T follicular helper cell (primary cell): ENCODE measurements around the gene POLRMT.
"Not testable (repeated sequence)": the region's sequence is repeated elsewhere in the genome, so short reads cannot be mapped to it uniquely, and the experiment has no call there.

ENCODE experiments used
- DNase-seq: peaks from one replicate; pipeline ENCODE4 v3.0.0-alpha.2; 2020; ENCODE audit warnings: low read depth

The POLRMT gene

GRCh38 chr19:593505-593904 lies 39.8 kb downstream of the POLRMT start:
- DNase-seq: no peak

GRCh38 chr19:593055-593454 lies 40.3 kb downstream of the POLRMT start:
- DNase-seq: no peak

- DNase-seq: no peak
Measured at GRCh38 chr19:592101-592500, 41.2 kb downstream of the POLRMT start.

- no peak for DNase-seq
Measured at GRCh38 chr19:591099-591958, 42.0 kb downstream of the POLRMT start.

GRCh38 chr19:590750-591098 lies 42.6 kb downstream of the POLRMT start:
- DNase-seq: no peak

- no peak for DNase-seq
Measured at GRCh38 chr19:590396-590745, 43.0 kb downstream of the POLRMT start.

- no peak for DNase-seq
Measured at GRCh38 chr19:589693-590395, 43.5 kb downstream of the POLRMT start, which contains the start of gene HCN2. TSS of gene HCN2 (plus strand) at chr19:589881. CDS start at chr19:589946, 65 bp downstream.

GRCh38 chr19:588741-589692 lies 44.3 kb downstream of the POLRMT start:
- DNase-seq: no peak

- DNase-seq: peak; percentile 52
Measured at GRCh38 chr19:588093-588740, 45.1 kb downstream of the POLRMT start.

- no peak for DNase-seq
Measured at GRCh38 chr19:585551-586110, 47.7 kb downstream of the POLRMT start.

GRCh38 chr19:585146-585545 lies 48.2 kb downstream of the POLRMT start:
- DNase-seq: not testable (repeated sequence)

- DNase-seq: peak; percentile 52
Measured at GRCh38 chr19:584240-585001, 48.9 kb downstream of the POLRMT start.

- no peak for DNase-seq
Measured at GRCh38 chr19:583968-584239, 49.4 kb downstream of the POLRMT start.

- DNase-seq: no peak
Measured at GRCh38 chr19:583198-583967, 50.0 kb downstream of the POLRMT start.

GRCh38 chr19:582497-583197 lies 50.7 kb downstream of the POLRMT start:
- DNase-seq: no peak

GRCh38 chr19:581399-582111 lies 51.8 kb downstream of the POLRMT start:
- DNase-seq: no peak

- DNase-seq: no peak
Measured at GRCh38 chr19:580274-580835, 53.0 kb downstream of the POLRMT start.

GRCh38 chr19:579842-580155 lies 53.5 kb downstream of the POLRMT start:
- no peak for DNase-seq
